Spleen (tissue), 11 donors: Measurements from ENCODE around the gene MLXIP. TPM values are rescaled to one million over a fixed set of nuclear protein-coding genes. Genes with fewer than 3 reads are reported as not detected.

ENCODE experiments used
- DNase-seq: peaks from one replicate; pipeline ENCODE4 v3.0.0-alpha.2; 2020
- H3K27ac ChIP-seq, 8 donors: fragments of 200-600 bp; sonication (generic) in 7 of 8; 1 replicate in 4 of 8; 2 replicates in 4 of 8; pipeline versions ENCODE4 v1.5.0 to v1.8.0; 2016 to 2021; ENCODE audit warnings: inconsistent platforms in 4 of 8, mild to moderate bottlenecking in 4 of 8, moderate library complexity in 1 of 8
- H3K27me3 ChIP-seq, 7 donors: fragments of 200-600 bp; sonication (generic) in 6 of 7; replicated peaks in 1 of 7; 1 replicate in 4 of 7; 2 replicates in 3 of 7; pipeline versions ENCODE4 v1.5.0 to v1.8.0; 2016 to 2021; ENCODE audit warnings: inconsistent platforms in 3 of 7, mild to moderate bottlenecking in 1 of 7
- H3K36me3 ChIP-seq, 6 donors: fragments of 200-600 bp; sonication (generic) in 5 of 6; 1 replicate in 4 of 6; 2 replicates in 2 of 6; pipeline versions ENCODE4 v1.5.0 to v1.8.0; 2016 to 2021; ENCODE audit warnings: inconsistent platforms in 2 of 6
- H3K4me1 ChIP-seq, 6 donors: fragments of 200-600 bp; sonication (generic) in 5 of 6; 1 replicate in 3 of 6; 2 replicates in 3 of 6; pipeline versions ENCODE4 v1.5.0 to v1.8.0; 2016 to 2021; ENCODE audit warnings: inconsistent platforms in 3 of 6
- H3K4me3 ChIP-seq, 8 donors: fragments of 200-600 bp; sonication (generic) in 7 of 8; 1 replicate in 4 of 8; 2 replicates in 4 of 8; pipeline versions ENCODE4 v1.5.0 to v1.8.0; 2016 to 2021; ENCODE audit warnings: inconsistent platforms in 4 of 8, mild to moderate bottlenecking in 4 of 8, moderate library complexity in 2 of 8
- H3K9me3 ChIP-seq, 8 donors: fragments of 200-600 bp; sonication (generic) in 7 of 8; 1 replicate in 4 of 8; 2 replicates in 4 of 8; pipeline versions ENCODE4 v1.5.0 to v1.8.0; 2016 to 2021; ENCODE audit warnings: inconsistent platforms in 4 of 8
- CTCF ChIP-seq, 11 experiments: fragments of 200-600 bp in 7 of 11; fragments of 450-650 bp in 4 of 11; sonication (generic) in 4 of 11; IDR thresholded peaks in 8 of 11; conservative IDR thresholded peaks in 3 of 11; 1 replicate in 7 of 11; 2 replicates in 4 of 11; pipeline versions ENCODE4 v1.4.0 to v1.8.0; 2016 to 2021; ENCODE audit warnings: antibody characterized with exemption in 11 of 11, inconsistent platforms in 4 of 11, mild to moderate bottlenecking in 1 of 11
- POLR2A ChIP-seq, 3 donors: fragments of 450-650 bp; IDR thresholded peaks; one replicate each; pipeline ENCODE4 v1.5.1; 2017; ENCODE audit warnings: antibody characterized with exemption in 3 of 3, mild to moderate bottlenecking in 1 of 3
- POLR2AphosphoS5 ChIP-seq, 3 donors: sonication (generic); formaldehyde crosslinking; IDR thresholded peaks; one replicate each; pipeline ENCODE4 v1.5.1; 2017; ENCODE audit warnings: antibody characterized with exemption in 3 of 3
- WGBS, 5 donors: extraction: QIAGEN DNeasy Blood & Tissue Kit in 3 of 5; methylation state at CpG; one replicate each; pipeline versions ENCODE4 v1.1.5 to v1.1.7; 2013 to 2018; 5-methylcytosine and 5-hydroxymethylcytosine counted together
- intact Hi-C: fragments of 100-400 bp; cut with DNase I; formaldehyde crosslinking; loops from one replicate; pipeline ENCODE4 v1.15.0; 2023; ENCODE audit warnings: low total_unique reads
- polyA plus RNA-seq, 3 donors: library from polyadenylated mRNA; stranded (reverse); fragments of 200-250 nt; gene quantifications; one replicate each; pipeline ENCODE4 v1.2.1, GENCODE V29; 2013
- total RNA-seq, 7 donors: library from RNA; depleted of rRNA in 3 of 7; stranded (reverse); fragments of >200 nt in 3 of 7; fragmentation: NEBNext Ultra II Directional in 4 of 7; extraction: Animal tissue kit (Norgen Biotek cat#: 25700) in 4 of 7; gene quantifications; one replicate each; pipeline versions ENCODE4 v1.1.0 to v1.2.1, GENCODE V29; 2016 to 2021
- donor health status: healthy with polysubstance abuse.
- donor health status: DM: no; HTN: no; CAD: no; lungs with moderate emphysema.
- donor health status: DM: no; HTN: no; CAD: no.
- donor health status: Bipolar disorder and iron deficiency.
- donor health status: healthy.
- donor health status: DM: no; HTN: no; CAD: no.
- donor health status: DM: yes; HTN: yes; CAD: no.

MLXIP gene
- total and polyA plus RNA-seq, 10 donors: 7.8 to 97.1 (median 66.8) TPM

GRCh38 chr12:122194804-122195203, 116.2 kb downstream of the MLXIP start:
- intact Hi-C loops: loop anchor here (5.0 kb wide), 1 partner anchor 143 kb away; no protein-coding TSS in a partner anchor
- TF ChIP-seq POLR2A (IDR thresholded peaks at IDR 0.05) (no peak), POLR2AphosphoS5 (IDR thresholded peaks at IDR 0.05) (no peak), CTCF (IDR thresholded peaks at IDR 0.05 in 8 of 11, conservative IDR thresholded peaks at IDR 0.05 in 3 of 11) (no peak)
- Histone ChIP-seq H3K27ac (no peak overlapping the region), H3K36me3 (no peaks in the 10 kb centered on the region), H3K4me1 (peaks cover 0 to 6% (median 0%) of the 10 kb centered on the region in 6 donors), H3K27me3 (peaks cover 0 to 38% (median 6%) of the 10 kb centered on the region in 7 donors), H3K9me3 (peaks cover 0 to 13% (median 6%) of the 10 kb centered on the region in 8 donors), H3K4me3 (no peak overlapping the region)
- no peak for DNase-seq
- WGBS, 5 donors: 55 to 71% (median 68%) methylated on average over 1 of the region's 1 CpG

GRCh38 chr12:122195405-122195804, 116.8 kb downstream of the MLXIP start:
- intact Hi-C loops: loop anchor here (5.0 kb wide), 1 partner anchor 143 kb away; no protein-coding TSS in a partner anchor
- H3K27me3 ChIP-seq: peaks cover 0 to 38% (median 6%) of the 10 kb centered on the region in 7 donors
- 88 to 98% (median 90%) methylated on average over 4 of the region's 4 CpGs for WGBS, 5 donors
- H3K4me1 ChIP-seq: peaks cover 0 to 6% (median 0%) of the 10 kb centered on the region in 6 donors
- no peaks in the 10 kb centered on the region for H3K36me3 ChIP-seq
- peaks cover 0 to 13% (median 6%) of the 10 kb centered on the region in 8 donors for H3K9me3 ChIP-seq
- no peak overlapping the region for H3K27ac ChIP-seq
- no peak overlapping the region for H3K4me3 ChIP-seq
- no peak for DNase-seq
- TF ChIP-seq POLR2AphosphoS5 (IDR thresholded peaks at IDR 0.05) (no peak), CTCF (IDR thresholded peaks at IDR 0.05 in 8 of 11, conservative IDR thresholded peaks at IDR 0.05 in 3 of 11) (no peak), POLR2A (IDR thresholded peaks at IDR 0.05) (no peak)

Other genes starting within 250 kb of the MLXIP start
- 1 to 10 TPM in 4 of 7 donors, under 1 TPM in 2, not detected in 1; 0.57 to 2.8 (median 1.7) TPM for gene HPD, start 219.9 kb upstream of the MLXIP start, total RNA-seq
- gene HPD, start 219.9 kb upstream of the MLXIP start, polyA plus RNA-seq: 1 to 10 TPM in 1 of 3 donors, under 1 TPM in 2; 0.78 to 1.5 (median 0.86) TPM
- 10 to 100 TPM; 32.4 to 56.7 (median 43.6) TPM for gene PSMD9, start 190.0 kb upstream of the MLXIP start, total RNA-seq
- 10 to 100 TPM; 29.6 to 62.6 (median 49.6) TPM for gene PSMD9, start 190.0 kb upstream of the MLXIP start, polyA plus RNA-seq
- gene CFAP251, start 160.2 kb upstream of the MLXIP start, total RNA-seq: 10 to 100 TPM in 1 of 7 donors, 1 to 10 TPM in 6; 3.0 to 10.5 (median 6.1) TPM
- 1 to 10 TPM; 1.3 to 2.7 (median 1.7) TPM for gene CFAP251, start 160.2 kb upstream of the MLXIP start, polyA plus RNA-seq
- 10 to 100 TPM in 1 of 7 donors, 1 to 10 TPM in 6; 4.2 to 10.1 (median 8.1) TPM for gene BCL7A, start 56.9 kb upstream of the MLXIP start, total RNA-seq
- 1 to 10 TPM; 2.5 to 4.8 (median 3.8) TPM for gene BCL7A, start 56.9 kb upstream of the MLXIP start, polyA plus RNA-seq
- gene IL31, start 95.5 kb downstream of the MLXIP start, total RNA-seq: not detected
- gene IL31, start 95.5 kb downstream of the MLXIP start, polyA plus RNA-seq: not detected
- 1 to 10 TPM in 3 of 7 donors, under 1 TPM in 4; 0.37 to 5.2 (median 0.95) TPM for gene LRRC43, start 104.4 kb downstream of the MLXIP start, total RNA-seq
- gene LRRC43, start 104.4 kb downstream of the MLXIP start, polyA plus RNA-seq: under 1 TPM; 0.13 to 0.24 (median 0.20) TPM
- gene B3GNT4, start 125.0 kb downstream of the MLXIP start, total RNA-seq: not detected
- under 1 TPM; 0.42 to 0.54 (median 0.49) TPM for gene B3GNT4, start 125.0 kb downstream of the MLXIP start, polyA plus RNA-seq
- gene DIABLO, start 147.3 kb downstream of the MLXIP start, total RNA-seq: 10 to 100 TPM; 30.5 to 55.7 (median 36.1) TPM
- 10 to 100 TPM; 38.8 to 46.7 (median 40.3) TPM for gene DIABLO, start 147.3 kb downstream of the MLXIP start, polyA plus RNA-seq
- 10 to 100 TPM; 19.1 to 31.5 (median 23.2) TPM for gene VPS33A, start 187.7 kb downstream of the MLXIP start, total RNA-seq
- gene VPS33A, start 187.7 kb downstream of the MLXIP start, polyA plus RNA-seq: 10 to 100 TPM in 2 of 3 donors, 1 to 10 TPM in 1; 9.7 to 12.3 (median 10.5) TPM